NCI-H446 (cell line): ENCODE measurements around the gene CAGE1.

Source experiments
- DNase-seq, 2 experiments: peaks; one replicate each; lab custom pipeline; 2025; lab: John Stamatoyannopoulos, UW

The CAGE1 gene

GRCh38 chr6:7389451-7390225 is at the start of gene CAGE1, which contains the start of gene RIOK1:
CAGE1 (minus strand) TSS chr6:7389742; CDS start chr6:7387173, 2,569 bp downstream.
RIOK1 (plus strand) TSS chr6:7389808; CDS start chr6:7390003, 195 bp downstream.
- DNase-seq: peak; percentile 85 to 92

GRCh38 chr6:7439228-7439627 is 49.7 kb upstream of the CAGE1 start:
- no peak for DNase-seq

GRCh38 chr6:7438011-7438410 is 48.5 kb upstream of the CAGE1 start:
- no peak for DNase-seq

- no peak for DNase-seq
Measured at GRCh38 chr6:7434672-7435071, 45.1 kb upstream of the CAGE1 start.

GRCh38 chr6:7433121-7433617 is 43.6 kb upstream of the CAGE1 start:
- DNase-seq: no peak

- no peak for DNase-seq
Measured at GRCh38 chr6:7432391-7433120, 43.0 kb upstream of the CAGE1 start.

- DNase-seq: no peak
Measured at GRCh38 chr6:7431674-7432390, 42.3 kb upstream of the CAGE1 start.

- no peak for DNase-seq
Measured at GRCh38 chr6:7431313-7431673, 41.8 kb upstream of the CAGE1 start.

GRCh38 chr6:7426447-7427169 is 37.1 kb upstream of the CAGE1 start:
- no peak for DNase-seq

- no peak for DNase-seq
Measured at GRCh38 chr6:7425808-7426190, 36.3 kb upstream of the CAGE1 start.

- DNase-seq: no peak
Measured at GRCh38 chr6:7424967-7425807, 35.6 kb upstream of the CAGE1 start.

- DNase-seq: no peak
Measured at GRCh38 chr6:7424058-7424457, 34.5 kb upstream of the CAGE1 start.

- DNase-seq: no peak
Measured at GRCh38 chr6:7421066-7421465, 31.5 kb upstream of the CAGE1 start.

- no peak for DNase-seq
Measured at GRCh38 chr6:7419065-7419464, 29.5 kb upstream of the CAGE1 start.

GRCh38 chr6:7418238-7418905 is 28.8 kb upstream of the CAGE1 start:
- no peak for DNase-seq

GRCh38 chr6:7417684-7418083 is 28.1 kb upstream of the CAGE1 start:
- no peak for DNase-seq

- no peak for DNase-seq
Measured at GRCh38 chr6:7414811-7415210, 25.3 kb upstream of the CAGE1 start.

GRCh38 chr6:7413151-7413823 is 23.7 kb upstream of the CAGE1 start:
- no peak for DNase-seq

- no peak for DNase-seq
Measured at GRCh38 chr6:7411328-7411727, 21.8 kb upstream of the CAGE1 start.

GRCh38 chr6:7410851-7411250 is 21.3 kb upstream of the CAGE1 start:
- no peak for DNase-seq
